Psoas muscle (tissue), 8 donors: ENCODE measurements around the gene CLTC. TPM values are rescaled to one million over a fixed set of nuclear protein-coding genes. Genes with fewer than 3 reads are reported as not detected.

Experiments used
- ATAC-seq, 4 donors: fragments of 200-7000 bp; cut with Tn5 transposase; one replicate each; pipeline ENCODE4 v1.9.1; 2020; ENCODE audit warnings: moderate library complexity in 3 of 4, mild to moderate bottlenecking in 2 of 4
- DNase-seq, 2 donors: peaks; one replicate each; pipeline ENCODE4 v3.0.0-alpha.2; 2020
- H3K27ac ChIP-seq: fragments of 200-600 bp; one replicate; pipeline ENCODE4 v1.8.0; 2022
- H3K27me3 ChIP-seq, 3 donors: fragments of 200-600 bp in 1 of 3; one replicate each; pipeline versions ENCODE4 v1.6.1 to v1.8.0; 2013 to 2022; ENCODE audit warnings: low read length in 2 of 3, mild to moderate bottlenecking in 2 of 3, moderate library complexity in 1 of 3; ENCODE audit not compliant: insufficient read depth in 3 of 3
- H3K36me3 ChIP-seq, 2 donors: fragments of 200-600 bp in 1 of 2; one replicate each; pipeline versions ENCODE4 v1.6.1 to v1.8.0; 2013 to 2022; ENCODE audit warnings: low read depth in 1 of 2, mild to moderate bottlenecking in 1 of 2, moderate library complexity in 1 of 2; ENCODE audit not compliant: insufficient read depth in 1 of 2
- H3K4me1 ChIP-seq: fragments of 200-600 bp; one replicate; pipeline ENCODE4 v1.8.0; 2022
- H3K4me3 ChIP-seq: fragments of 200-600 bp; one replicate; pipeline ENCODE4 v1.8.0; 2022; ENCODE audit warnings: mild to moderate bottlenecking
- H3K9me3 ChIP-seq: fragments of 200-600 bp; one replicate; pipeline ENCODE4 v1.8.0; 2022
- CTCF ChIP-seq: fragments of 200-600 bp; IDR thresholded peaks from one replicate; pipeline ENCODE4 v1.8.0; 2022; ENCODE audit warnings: antibody characterized with exemption
- WGBS, 3 donors: extraction: QIAGEN DNeasy Blood & Tissue Kit; methylation state at CpG; one replicate each; pipeline versions ENCODE4 v1.1.6 to v1.1.7; 2013; 5-methylcytosine and 5-hydroxymethylcytosine counted together
- intact Hi-C, 2 donors: fragments of 100-400 bp; cut with DNase I; formaldehyde crosslinking; loops; one replicate each; pipeline versions ENCODE4 v1.11.0 to v1.14.2; 2022
- polyA plus RNA-seq, 3 donors: library from polyadenylated mRNA; stranded (reverse); fragments of 200-250 nt; gene quantifications; one replicate each; pipeline ENCODE4 v1.2.3, GENCODE V29; 2013
- total RNA-seq, 4 donors: library from RNA; stranded (reverse); fragmentation: NEBNext Ultra II Directional in 2 of 4; extraction: Animal tissue kit (Norgen Biotek cat#: 25700) in 2 of 4; gene quantifications; one replicate each; pipeline versions ENCODE4 v1.2.1 to v1.2.4, GENCODE V29; 2021 to 2023
- donor health status: healthy with polysubstance abuse.
- donor health status: DM: no; HTN: no; CAD: no; lungs with moderate emphysema.
- donor health status: Bipolar disorder and iron deficiency.
- donor health status: healthy.
- donor health status: DM: yes; HTN: yes; CAD: no.
- donor health status: DM: no; HTN: no; CAD: no.
- donor health status: DM: no; HTN: no; CAD: no.
- donor health status: DM: yes; HTN: yes; CAD: no.

Gene CLTC
- total and polyA plus RNA-seq, 7 donors, result 61.4 to 156 (median 119) TPM

GRCh38 chr17:59723607-59724006 is 103.9 kb downstream of the CLTC start:
- H3K4me1 ChIP-seq, result peaks cover 34% of the 10 kb centered on the region
- WGBS, 3 donors, result 94 to 97% (median 95%) methylated on average over 1 of the region's 1 CpG
- H3K27ac ChIP-seq, result no peak overlapping the region
- no peaks in the 10 kb centered on the region for H3K36me3 ChIP-seq
- H3K9me3 ChIP-seq, result no peaks in the 10 kb centered on the region
- DNase-seq, result no peak
- intact Hi-C loops, result no loop called here
- no peak for TF ChIP-seq CTCF
- ATAC-seq, result no peak
- no peaks in the 10 kb centered on the region for H3K27me3 ChIP-seq
- no peak overlapping the region for H3K4me3 ChIP-seq

- Histone ChIP-seq H3K4me3 (no peak overlapping the region), H3K27me3 (no peaks in the 10 kb centered on the region), H3K4me1 (peaks cover 29% of the 10 kb centered on the region), H3K36me3 (no peaks in the 10 kb centered on the region), H3K9me3 (no peaks in the 10 kb centered on the region), H3K27ac (peak overlapping the region; percentile 48)
- ATAC-seq (peak in 3 of 4 donors; percentile 43 to 58 (median 46)), DNase-seq (no peak)
- intact Hi-C loops, result no loop called here
- no peak for TF ChIP-seq CTCF
- 43 to 65% (median 49%) methylated on average over 2 of the region's 2 CpGs for WGBS, 3 donors
These were observed 106.0 kb downstream of the CLTC start for GRCh38 chr17:59725691-59726090.

GRCh38 chr17:59727817-59728533 is 108.3 kb downstream of the CLTC start:
- peak overlapping the region; percentile 18 for H3K27ac ChIP-seq
- H3K9me3 ChIP-seq, result no peaks in the 10 kb centered on the region
- no peak overlapping the region for H3K4me3 ChIP-seq
- WGBS, 3 donors, result 94 to 97% (median 97%) methylated on average over 1 of the region's 1 CpG
- H3K36me3 ChIP-seq, result no peaks in the 10 kb centered on the region
- intact Hi-C loops, result no loop called here
- TF ChIP-seq CTCF, result no peak
- no peak for DNase-seq
- peaks cover 29% of the 10 kb centered on the region for H3K4me1 ChIP-seq
- ATAC-seq, result peak in 3 of 4 donors; percentile 38 to 66 (median 51)
- H3K27me3 ChIP-seq, result no peaks in the 10 kb centered on the region

- 84 to 93% (median 87%) methylated on average over 1 of the region's 1 CpG for WGBS, 3 donors
These were observed 110.7 kb downstream of the CLTC start for GRCh38 chr17:59730268-59730834.

More at GRCh38 chr17:59730268-59730834, 110.7 kb downstream of the CLTC start:
- no peaks in the 10 kb centered on the region for H3K27me3 ChIP-seq
- H3K4me1 ChIP-seq, result peaks cover 27% of the 10 kb centered on the region
- DNase-seq (no peak), ATAC-seq (no peak)
- intact Hi-C loops, result no loop called here
- no peak overlapping the region for H3K4me3 ChIP-seq
- no peak overlapping the region for H3K27ac ChIP-seq
- TF ChIP-seq CTCF, result no peak
- no peaks in the 10 kb centered on the region for H3K9me3 ChIP-seq
- peaks cover 0 to 7% of the 10 kb centered on the region in 2 donors for H3K36me3 ChIP-seq
